GM23248 (cell line): ENCODE measurements around the gene NR2F1. TPM values are rescaled to one million over a fixed set of nuclear protein-coding genes. Genes with fewer than 3 reads are reported as not detected.

Experiments
- DNase-seq: peaks from one replicate; pipeline ENCODE4 v3.0.0-alpha.2; 2015
- H2AFZ ChIP-seq: fragments of 200-600 bp; sonication (generic); 2 replicates; pipeline ENCODE4 v1.6.1; 2016; ENCODE audit warnings: antibody characterized with exemption
- H3F3A ChIP-seq: fragments of 200-600 bp; sonication (generic); 2 replicates; pipeline ENCODE4 v1.6.1; 2016; ENCODE audit warnings: mild to moderate bottlenecking, antibody characterized with exemption, mixed run types; ENCODE audit not compliant: insufficient read depth
- H3K27ac ChIP-seq: fragments of 200-600 bp; sonication (generic); 2 replicates; pipeline ENCODE4 v1.5.1; 2016; ENCODE audit warnings: mild to moderate bottlenecking
- H3K27me3 ChIP-seq: fragments of 200-600 bp; sonication (generic); replicated peaks from 2 replicates; pipeline ENCODE4 v1.6.1; 2016; ENCODE audit warnings: mild to moderate bottlenecking; ENCODE audit not compliant: insufficient read depth
- H3K36me3 ChIP-seq: fragments of 200-600 bp; sonication (generic); 2 replicates; pipeline ENCODE4 v1.6.1; 2016; ENCODE audit warnings: low read depth, mild to moderate bottlenecking
- H3K4me1 ChIP-seq: fragments of 200-600 bp; sonication (generic); 2 replicates; pipeline ENCODE4 v1.6.1; 2016; ENCODE audit warnings: mild to moderate bottlenecking; ENCODE audit not compliant: insufficient read depth
- H3K4me2 ChIP-seq: fragments of 200-600 bp; sonication (generic); one replicate; pipeline ENCODE4 v1.6.1; 2016; ENCODE audit warnings: mild to moderate bottlenecking; ENCODE audit not compliant: unreplicated experiment
- H3K4me3 ChIP-seq: fragments of 200-600 bp; sonication (generic); 2 replicates; pipeline ENCODE4 v1.5.1; 2016; ENCODE audit warnings: mild to moderate bottlenecking
- H3K79me2 ChIP-seq: fragments of 200-600 bp; sonication (generic); 2 replicates; pipeline ENCODE4 v1.6.1; 2016; ENCODE audit warnings: mild to moderate bottlenecking; ENCODE audit not compliant: insufficient read depth
- H3K9ac ChIP-seq: fragments of 200-600 bp; sonication (generic); 2 replicates; pipeline ENCODE4 v1.6.1; 2016; ENCODE audit warnings: mild to moderate bottlenecking
- H3K9me2 ChIP-seq: fragments of 200-600 bp; sonication (generic); 2 replicates; pipeline ENCODE4 v1.6.1; 2016; ENCODE audit warnings: mixed run types, mild to moderate bottlenecking, moderate library complexity; ENCODE audit not compliant: insufficient read depth
- H3K9me3 ChIP-seq: fragments of 200-600 bp; sonication (generic); one replicate; pipeline ENCODE4 v1.6.1; 2017; ENCODE audit warnings: low read depth
- H4K20me1 ChIP-seq: fragments of 200-600 bp; sonication (generic); 2 replicates; pipeline ENCODE4 v1.6.0; 2016; ENCODE audit not compliant: insufficient read depth
- EZH2 ChIP-seq: fragments of 200-600 bp; sonication (generic); IDR thresholded peaks from 2 replicates; pipeline ENCODE4 v1.6.1; 2018; ENCODE audit warnings: antibody characterized with exemption, mild to moderate bottlenecking; ENCODE audit not compliant: insufficient read depth, poor library complexity, severe bottlenecking
- EZH2phosphoT487 ChIP-seq: fragments of 200-600 bp; sonication (generic); IDR thresholded peaks from 2 replicates; pipeline ENCODE4 v1.6.1; 2018; ENCODE audit warnings: antibody characterized with exemption, moderate library complexity, mild to moderate bottlenecking, low read depth; ENCODE audit not compliant: insufficient read depth
- WGBS, 2 experiments: methylation state at CpG; one replicate each; pipeline ENCODE4 v1.1.6; 2015 to 2017; ENCODE audit warnings: low lambda C conversion rate in 2 of 2, low coverage in 1 of 2; ENCODE audit errors: missing lambda C conversion rate in 2 of 2; 5-methylcytosine and 5-hydroxymethylcytosine counted together
- in situ Hi-C: fragments of 300-500 bp; cut with MboI; formaldehyde crosslinking; loops from 2 replicates; pipeline ENCODE4 v1.15.0; 2020
- polyA plus RNA-seq: library from polyadenylated mRNA; unstranded; fragments of >200 nt; fragmentation: Nextera tagmentation; extraction: Ambion mirVana; gene quantifications from 2 replicates; pipeline ENCODE4 v1.2.1, GENCODE V29; 2016
- total RNA-seq: library from RNA; depleted of rRNA; stranded (reverse); fragments of >200 nt; shearing (Covaris generic); gene quantifications from 2 replicates; pipeline ENCODE4 v1.2.3, GENCODE V29; 2014

Gene NR2F1
- total and polyA plus RNA-seq, 2 experiments from 2014 or later: 5.6 to 14.3 TPM

- Histone ChIP-seq H2AFZ (0 out of 2 replicates have a peak overlapping the region, but pooled peaks have one; percentile 66), H3K27me3 (no peaks in the 10 kb centered on the region), H3K4me2 (peak overlapping the region; percentile 62), H3K4me3 (peak overlapping the region; percentile 62), H3K79me2 (peaks cover 89% of the 10 kb centered on the region), H3K9me2 (no peaks in the 10 kb centered on the region), H4K20me1 (no peaks in the 10 kb centered on the region), H3F3A (no peaks in the 10 kb centered on the region), H3K36me3 (no peaks in the 10 kb centered on the region), H3K27ac (no peak overlapping the region), H3K4me1 (no peaks in the 10 kb centered on the region), H3K9ac (no peak overlapping the region), H3K9me3 (no peaks in the 10 kb centered on the region)
- in situ Hi-C loops: no loop called here
- no peak for TF ChIP-seq EZH2
- no peak for TF ChIP-seq EZH2phosphoT487
- no peak for DNase-seq
- 77 to 79% methylated on average over 32 of the region's 32 CpGs for WGBS, 2 experiments
Measured at GRCh38 chr5:93571114-93571949, 11.7 kb upstream of the NR2F1 start.

- no peaks in the 10 kb centered on the region for H3K27me3 ChIP-seq
- in situ Hi-C loops: no loop called here
- peak overlapping the region; percentile 66 for H2AFZ ChIP-seq
- peak overlapping the region; percentile 62 for H3K4me3 ChIP-seq
- H3K9ac ChIP-seq: no peak overlapping the region
- no peaks in the 10 kb centered on the region for H3F3A ChIP-seq
- H3K79me2 ChIP-seq: peaks cover 90% of the 10 kb centered on the region
- H3K4me1 ChIP-seq: no peaks in the 10 kb centered on the region
- 16 to 17% methylated on average over 33 to 35 of the region's 40 CpGs for WGBS, 2 experiments
- TF ChIP-seq EZH2phosphoT487 (no peak), EZH2 (no peak)
- H3K27ac ChIP-seq: no peak overlapping the region
- DNase-seq: peak; percentile 55
- H4K20me1 ChIP-seq: no peaks in the 10 kb centered on the region
- H3K9me3 ChIP-seq: no peaks in the 10 kb centered on the region
- peak overlapping the region; percentile 62 for H3K4me2 ChIP-seq
- H3K36me3 ChIP-seq: no peaks in the 10 kb centered on the region
- H3K9me2 ChIP-seq: no peaks in the 10 kb centered on the region
Measured at GRCh38 chr5:93572101-93572607, 10.9 kb upstream of the NR2F1 start.

GRCh38 chr5:93572608-93573353 is 10.2 kb upstream of the NR2F1 start:
- H2AFZ ChIP-seq: peak overlapping the region; percentile 66
- peak; percentile 47 for DNase-seq
- no peaks in the 10 kb centered on the region for H3K36me3 ChIP-seq
- H3K27ac ChIP-seq: no peak overlapping the region
- H3K27me3 ChIP-seq: no peaks in the 10 kb centered on the region
- H3K79me2 ChIP-seq: peaks cover 90% of the 10 kb centered on the region
- no peak overlapping the region for H3K9ac ChIP-seq
- in situ Hi-C loops: no loop called here
- peak overlapping the region; percentile 62 for H3K4me2 ChIP-seq
- H4K20me1 ChIP-seq: no peaks in the 10 kb centered on the region
- 19 to 24% methylated on average over 44 to 45 of the region's 45 CpGs for WGBS, 2 experiments
- H3K4me3 ChIP-seq: peak overlapping the region; percentile 62
- no peaks in the 10 kb centered on the region for H3K4me1 ChIP-seq
- no peaks in the 10 kb centered on the region for H3K9me3 ChIP-seq
- no peaks in the 10 kb centered on the region for H3K9me2 ChIP-seq
- no peaks in the 10 kb centered on the region for H3F3A ChIP-seq
- no peak for TF ChIP-seq EZH2
- TF ChIP-seq EZH2phosphoT487: no peak

- H3K9me2 ChIP-seq: no peaks in the 10 kb centered on the region
Measured at GRCh38 chr5:93573354-93574351, 9.4 kb upstream of the NR2F1 start.

More at GRCh38 chr5:93573354-93574351, 9.4 kb upstream of the NR2F1 start:
- Histone ChIP-seq H4K20me1 (no peaks in the 10 kb centered on the region), H3K27ac (no peak overlapping the region), H3K79me2 (peaks cover 90% of the 10 kb centered on the region), H3K9me3 (no peaks in the 10 kb centered on the region), H3F3A (no peaks in the 10 kb centered on the region), H3K4me3 (peak overlapping the region; percentile 62), H2AFZ (no peak overlapping the region), H3K4me1 (no peaks in the 10 kb centered on the region), H3K4me2 (no peak overlapping the region), H3K36me3 (no peaks in the 10 kb centered on the region), H3K27me3 (no peaks in the 10 kb centered on the region), H3K9ac (no peak overlapping the region)
- no peak for TF ChIP-seq EZH2
- TF ChIP-seq EZH2phosphoT487: no peak
- in situ Hi-C loops: no loop called here
- WGBS, 2 experiments: 74 to 76% methylated on average over 32 of the region's 32 CpGs
- no peak for DNase-seq
